Stomach (tissue), 9 donors: ENCODE results near the gene TBL2. TPM values are rescaled to one million over a fixed set of nuclear protein-coding genes. Genes with fewer than 3 reads are reported as not detected.
A peak's percentile ranks its signal among the peaks of the same experiment; 100 is the strongest.

Experiments used
- DNase-seq, 2 donors: peaks; one replicate each; pipeline versions ENCODE4 v3.0.0 to v3.0.0-alpha.2; 2013 to 2019
- H3K27ac ChIP-seq, 5 donors: fragments of 200-600 bp in 4 of 5; sonication (generic) in 4 of 5; one replicate each; pipeline ENCODE4 v1.5.1; 2013 to 2019; ENCODE audit warnings: mild to moderate bottlenecking in 1 of 5, moderate library complexity in 1 of 5
- H3K27me3 ChIP-seq, 3 donors: fragments of 200-600 bp; sonication (generic); one replicate each; pipeline ENCODE4 v1.5.1; 2017 to 2019; ENCODE audit warnings: mixed run types in 1 of 3
- H3K36me3 ChIP-seq, 4 donors: fragments of 200-600 bp; sonication (generic); 1 replicate in 3 of 4; 2 replicates in 1 of 4; pipeline ENCODE4 v1.5.1; 2016 to 2019
- H3K4me1 ChIP-seq, 4 donors: fragments of 200-600 bp; sonication (generic); one replicate each; pipeline ENCODE4 v1.5.1; 2016 to 2019
- H3K4me3 ChIP-seq, 4 donors: fragments of 200-600 bp; sonication (generic) in 3 of 4; one replicate each; pipeline ENCODE4 v1.5.1; 2016 to 2019; ENCODE audit warnings: mild to moderate bottlenecking in 1 of 4
- H3K9me3 ChIP-seq, 4 donors: fragments of 200-600 bp; sonication (generic); one replicate each; pipeline ENCODE4 v1.5.1; 2016 to 2019
- EP300 ChIP-seq: sonication (generic); formaldehyde crosslinking; IDR thresholded peaks from one replicate; pipeline ENCODE4 v1.6.1; 2017; ENCODE audit warnings: antibody characterized with exemption
- POLR2A ChIP-seq, 4 donors: fragments of 450-650 bp; IDR thresholded peaks; one replicate each; pipeline ENCODE4 v1.6.1; 2016; ENCODE audit warnings: antibody characterized with exemption in 4 of 4, control low read depth in 2 of 4, mild to moderate bottlenecking in 1 of 4, moderate library complexity in 1 of 4
- POLR2AphosphoS5 ChIP-seq, 3 donors: sonication (generic); formaldehyde crosslinking; IDR thresholded peaks; one replicate each; pipeline ENCODE4 v1.6.1; 2016; ENCODE audit warnings: antibody characterized with exemption in 3 of 3
- WGBS, 5 donors: extraction: QIAGEN DNeasy Blood & Tissue Kit in 3 of 5; methylation state at CpG; one replicate each; pipeline versions ENCODE4 v1.1.5 to v1.1.7; 2013 to 2018; 5-methylcytosine and 5-hydroxymethylcytosine counted together
- intact Hi-C: fragments of 100-400 bp; cut with DNase I; formaldehyde crosslinking; loops from one replicate; pipeline ENCODE4 v1.15.1; 2023; ENCODE audit warnings: low total_unique reads
- polyA plus RNA-seq, 3 donors: library from polyadenylated mRNA; stranded (reverse); fragments of 200-250 nt; gene quantifications; one replicate each; pipeline ENCODE4 v1.2.3, GENCODE V29; 2013
- total RNA-seq, 5 donors: library from RNA; depleted of rRNA; stranded (reverse); fragments of >200 nt; gene quantifications; one replicate each; pipeline versions ENCODE4 v1.1.0 to v1.2.3, GENCODE V29; 2014 to 2016
- TF ChIP-seq, protein P1 (sequence below), 7 experiments: fragments of 450-650 bp in 4 of 7; fragments of 200-600 bp in 3 of 7; sonication (generic) in 3 of 7; IDR thresholded peaks; one replicate each; pipeline ENCODE4 v1.5.1; 2016 to 2019; ENCODE audit warnings: antibody characterized with exemption in 7 of 7, control low read depth in 2 of 7, mild to moderate bottlenecking in 1 of 7
- donor health status: healthy with polysubstance abuse.
- donor health status: Bipolar disorder and iron deficiency.
- donor health status: healthy.

Gene TBL2
- total and polyA plus RNA-seq, 8 donors, result 1.2 to 176 (median 21.7) TPM

DNA sequence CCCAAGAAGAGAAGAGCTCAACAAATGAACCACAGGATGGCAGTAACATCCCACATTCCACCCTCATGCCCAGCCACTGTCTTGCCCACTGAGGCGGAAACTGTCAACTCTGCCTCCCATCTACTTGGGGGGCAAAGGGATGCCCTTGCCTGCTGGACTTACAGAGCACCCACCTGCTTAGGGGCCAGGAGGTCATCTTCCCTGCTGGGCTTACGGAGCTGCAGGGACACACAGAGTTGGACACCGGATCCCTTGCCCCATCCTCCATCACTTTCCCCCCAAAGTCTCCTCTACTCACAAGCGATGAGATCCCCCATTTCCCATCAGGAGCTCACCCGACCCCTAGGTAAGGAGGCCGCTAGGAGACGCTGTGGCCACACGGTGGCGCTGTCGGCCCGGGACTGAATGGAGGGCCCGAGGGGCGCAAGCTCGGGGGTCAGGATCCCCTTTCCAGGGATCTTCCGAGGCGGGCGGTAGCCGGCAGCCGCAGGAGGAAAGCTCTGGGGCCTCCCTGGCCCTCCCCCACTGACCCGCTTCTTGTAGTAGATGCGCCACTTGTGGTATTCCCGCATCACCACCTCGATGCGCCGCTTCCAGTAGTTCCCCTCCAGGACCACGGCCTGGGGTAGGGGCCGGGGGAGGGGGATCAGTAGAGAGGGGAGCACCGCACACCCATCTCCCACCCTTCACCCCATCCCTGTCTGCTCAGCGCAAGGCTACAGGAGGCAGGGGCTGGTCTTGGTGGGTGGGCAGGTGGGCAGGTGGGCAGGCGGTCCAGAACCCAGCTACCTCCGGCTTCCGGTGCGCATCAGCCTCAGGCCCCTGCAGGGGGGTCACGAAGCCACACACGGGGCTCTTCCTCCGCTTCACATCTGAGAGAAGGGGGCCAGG, 28.7 kb upstream of the TBL2 start:
- intact Hi-C loops, result loop anchor here (5.0 kb wide), 1 partner anchor 115 kb away; no protein-coding TSS in a partner anchor
- DNase-seq, result peak; percentile 59 to 78
- Histone ChIP-seq H3K9me3 (no peaks in the 10 kb centered on the region), H3K36me3 (no peaks in the 10 kb centered on the region), H3K4me3 (peak overlapping the region in 1 of 4 donors; percentile 22), H3K27me3 (peaks cover 0 to 59% (median 39%) of the 10 kb centered on the region in 3 donors), H3K4me1 (peaks cover 0 to 9% (median 6%) of the 10 kb centered on the region in 4 donors), H3K27ac (no peak overlapping the region)
- no peak for TF ChIP-seq EP300
- TF ChIP-seq, protein P1, sequence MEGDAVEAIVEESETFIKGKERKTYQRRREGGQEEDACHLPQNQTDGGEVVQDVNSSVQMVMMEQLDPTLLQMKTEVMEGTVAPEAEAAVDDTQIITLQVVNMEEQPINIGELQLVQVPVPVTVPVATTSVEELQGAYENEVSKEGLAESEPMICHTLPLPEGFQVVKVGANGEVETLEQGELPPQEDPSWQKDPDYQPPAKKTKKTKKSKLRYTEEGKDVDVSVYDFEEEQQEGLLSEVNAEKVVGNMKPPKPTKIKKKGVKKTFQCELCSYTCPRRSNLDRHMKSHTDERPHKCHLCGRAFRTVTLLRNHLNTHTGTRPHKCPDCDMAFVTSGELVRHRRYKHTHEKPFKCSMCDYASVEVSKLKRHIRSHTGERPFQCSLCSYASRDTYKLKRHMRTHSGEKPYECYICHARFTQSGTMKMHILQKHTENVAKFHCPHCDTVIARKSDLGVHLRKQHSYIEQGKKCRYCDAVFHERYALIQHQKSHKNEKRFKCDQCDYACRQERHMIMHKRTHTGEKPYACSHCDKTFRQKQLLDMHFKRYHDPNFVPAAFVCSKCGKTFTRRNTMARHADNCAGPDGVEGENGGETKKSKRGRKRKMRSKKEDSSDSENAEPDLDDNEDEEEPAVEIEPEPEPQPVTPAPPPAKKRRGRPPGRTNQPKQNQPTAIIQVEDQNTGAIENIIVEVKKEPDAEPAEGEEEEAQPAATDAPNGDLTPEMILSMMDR (IDR thresholded peaks at IDR 0.05), result peak in 5 of 7 experiments; percentile 80 to 93 (median 86)
- 15 to 21% (median 17%) methylated on average over 19 to 36 of the region's 36 CpGs for WGBS, 5 donors

DNA sequence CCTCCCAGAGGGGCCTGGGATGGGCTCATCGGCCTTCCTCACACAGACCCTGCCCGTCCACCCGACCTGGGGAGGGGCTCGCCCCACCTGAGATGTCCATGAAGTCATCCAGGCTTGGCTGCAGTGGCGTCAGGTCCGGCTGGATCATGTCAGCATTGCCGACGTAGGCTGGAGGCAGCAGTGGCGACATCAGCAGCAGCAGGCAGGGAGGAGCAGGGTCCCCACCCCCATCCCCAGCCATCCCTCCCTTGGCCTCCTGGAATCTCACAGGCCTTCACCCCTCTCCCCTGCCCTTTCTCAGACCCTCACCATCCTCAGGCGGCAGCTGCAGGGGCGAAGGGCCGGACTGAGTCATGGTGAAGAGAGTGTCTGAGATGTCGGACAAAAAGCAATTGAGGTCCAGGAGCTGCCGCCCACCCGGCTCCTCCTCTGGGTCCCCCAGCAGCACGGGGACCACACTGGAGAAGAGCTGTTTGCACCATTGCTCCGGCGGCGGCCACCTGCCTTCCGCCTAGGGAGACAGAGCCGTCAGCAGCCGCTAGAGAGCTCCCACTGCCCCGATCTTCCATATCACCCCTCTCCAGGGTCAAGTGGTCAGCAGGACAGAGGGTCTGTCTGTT, 27.3 kb upstream of the TBL2 start:
- Histone ChIP-seq H3K36me3 (no peaks in the 10 kb centered on the region), H3K9me3 (no peaks in the 10 kb centered on the region), H3K4me1 (peaks cover 0 to 9% (median 6%) of the 10 kb centered on the region in 4 donors), H3K27me3 (peaks cover 0 to 60% (median 39%) of the 10 kb centered on the region in 3 donors), H3K4me3 (no peak overlapping the region), H3K27ac (no peak overlapping the region)
- TF ChIP-seq POLR2A (IDR thresholded peaks at IDR 0.05) (no peak), EP300 (no peak), POLR2AphosphoS5 (IDR thresholded peaks at IDR 0.05) (no peak)
- TF ChIP-seq, protein P1 (IDR thresholded peaks at IDR 0.05), result no peak
- 68 to 77% (median 72%) methylated on average over 19 to 23 of the region's 23 CpGs for WGBS, 5 donors
- intact Hi-C loops, result loop anchor here (5.0 kb wide), 1 partner anchor 117 kb away; no protein-coding TSS in a partner anchor
- no peak for DNase-seq

- no peak for TF ChIP-seq POLR2A (IDR thresholded peaks at IDR 0.05)
- no peak for TF ChIP-seq POLR2AphosphoS5 (IDR thresholded peaks at IDR 0.05)
- TF ChIP-seq EP300, result no peak
- TF ChIP-seq, protein P1 (IDR thresholded peaks at IDR 0.05), result no peak
- Histone ChIP-seq H3K27me3 (peaks cover 0 to 77% (median 39%) of the 10 kb centered on the region in 3 donors), H3K9me3 (no peaks in the 10 kb centered on the region), H3K36me3 (no peaks in the 10 kb centered on the region), H3K4me1 (peaks cover 0 to 9% (median 6%) of the 10 kb centered on the region in 4 donors), H3K4me3 (no peak overlapping the region), H3K27ac (no peak overlapping the region)
- WGBS, 5 donors, result 53 to 61% (median 56%) methylated on average over 12 to 22 of the region's 22 CpGs
- intact Hi-C loops, result no loop called here
- DNase-seq, result no peak
These were observed 24.6 kb upstream of the TBL2 start for GRCh38 chr7:73602721-73603651.

DNA sequence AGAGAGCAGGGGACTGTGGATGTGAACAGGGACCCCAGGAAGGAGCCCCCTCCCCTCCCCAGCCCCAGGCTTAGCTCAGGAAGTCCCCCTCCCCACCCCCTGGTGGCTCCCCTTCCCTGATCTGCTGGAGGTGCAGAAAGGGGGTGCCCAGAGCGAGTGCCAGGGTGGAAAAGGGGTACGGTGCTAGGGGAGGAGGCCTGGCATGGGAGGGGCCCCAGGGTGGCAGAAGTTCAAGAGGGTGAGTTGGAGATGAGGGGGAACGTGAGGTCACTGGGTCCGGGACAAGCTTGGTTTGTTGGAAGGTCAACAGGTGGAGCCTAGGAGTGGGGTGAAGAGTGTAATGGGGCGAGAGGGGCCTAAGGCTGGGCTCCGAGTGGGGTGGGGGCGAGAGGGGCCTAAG, 21.5 kb upstream of the TBL2 start:
- H3K4me3 ChIP-seq, result no peak overlapping the region
- intact Hi-C loops, result no loop called here
- WGBS, 5 donors, result 55 to 69% (median 58%) methylated on average over 7 of the region's 7 CpGs
- H3K27me3 ChIP-seq, result peaks cover 0 to 81% (median 20%) of the 10 kb centered on the region in 3 donors
- TF ChIP-seq, protein P1 (IDR thresholded peaks at IDR 0.05), result no peak
- TF ChIP-seq EP300 (no peak), POLR2A (IDR thresholded peaks at IDR 0.05) (no peak), POLR2AphosphoS5 (IDR thresholded peaks at IDR 0.05) (no peak)
- H3K36me3 ChIP-seq, result no peaks in the 10 kb centered on the region
- no peak overlapping the region for H3K27ac ChIP-seq
- H3K9me3 ChIP-seq, result no peaks in the 10 kb centered on the region
- H3K4me1 ChIP-seq, result no peaks in the 10 kb centered on the region
- DNase-seq, result no peak
